Measurements from ENCODE around the gene ERBB2.

ERBB2 gene

DNA sequence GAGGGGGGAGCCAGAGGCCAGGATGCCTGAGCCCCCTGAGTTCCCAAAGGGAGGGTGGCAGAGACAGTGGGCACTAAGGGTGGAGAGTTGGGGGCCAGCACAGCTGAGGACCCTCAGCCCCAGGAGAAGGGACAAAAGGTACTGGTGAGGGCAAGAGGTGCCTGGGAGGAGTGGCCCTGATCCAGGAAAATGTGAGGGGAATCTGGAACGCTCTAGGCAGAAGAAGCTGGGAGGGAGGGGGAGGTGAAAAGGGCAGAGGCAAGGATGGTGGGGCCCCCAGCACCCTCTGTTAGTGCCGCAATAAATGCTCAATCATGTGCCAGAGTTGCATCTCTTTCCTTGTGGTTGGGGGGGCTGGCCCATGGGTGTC is 33.6 kb upstream of the ERBB2 start:
- DNase-seq = no peak

DNA sequence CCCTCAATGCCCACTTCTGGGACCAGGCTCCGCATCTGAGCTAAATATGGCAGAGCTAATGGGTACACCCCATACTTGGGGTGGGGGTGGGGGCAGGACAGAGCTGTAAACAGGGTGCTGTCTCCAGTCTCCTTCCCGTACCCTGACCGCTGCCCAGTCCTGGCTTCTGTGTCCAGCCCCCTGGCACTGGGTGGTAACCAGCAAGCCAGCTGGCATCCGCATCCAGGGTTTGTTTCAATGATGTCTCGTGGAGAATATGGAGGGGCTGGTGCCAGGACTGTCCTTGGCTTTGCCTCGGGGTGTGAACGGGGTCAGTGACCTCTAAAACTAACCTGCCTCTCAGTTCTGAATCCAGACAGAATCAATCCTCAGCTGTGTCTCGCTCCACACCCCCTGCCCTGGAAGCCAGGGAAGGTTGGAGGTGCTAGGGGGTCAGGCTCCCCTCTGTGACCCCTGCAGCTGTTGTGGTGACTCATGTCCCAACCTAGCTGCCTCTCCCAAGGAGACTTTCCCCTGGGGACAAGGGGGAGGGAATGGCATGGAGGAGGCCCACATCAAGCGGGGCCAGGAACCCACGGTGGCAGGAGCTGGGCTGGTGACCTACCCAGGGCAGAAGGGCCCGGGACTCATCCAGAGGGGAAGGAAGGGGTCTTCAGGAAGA is 33.1 kb upstream of the ERBB2 start:
- DNase-seq = no peak

DNA sequence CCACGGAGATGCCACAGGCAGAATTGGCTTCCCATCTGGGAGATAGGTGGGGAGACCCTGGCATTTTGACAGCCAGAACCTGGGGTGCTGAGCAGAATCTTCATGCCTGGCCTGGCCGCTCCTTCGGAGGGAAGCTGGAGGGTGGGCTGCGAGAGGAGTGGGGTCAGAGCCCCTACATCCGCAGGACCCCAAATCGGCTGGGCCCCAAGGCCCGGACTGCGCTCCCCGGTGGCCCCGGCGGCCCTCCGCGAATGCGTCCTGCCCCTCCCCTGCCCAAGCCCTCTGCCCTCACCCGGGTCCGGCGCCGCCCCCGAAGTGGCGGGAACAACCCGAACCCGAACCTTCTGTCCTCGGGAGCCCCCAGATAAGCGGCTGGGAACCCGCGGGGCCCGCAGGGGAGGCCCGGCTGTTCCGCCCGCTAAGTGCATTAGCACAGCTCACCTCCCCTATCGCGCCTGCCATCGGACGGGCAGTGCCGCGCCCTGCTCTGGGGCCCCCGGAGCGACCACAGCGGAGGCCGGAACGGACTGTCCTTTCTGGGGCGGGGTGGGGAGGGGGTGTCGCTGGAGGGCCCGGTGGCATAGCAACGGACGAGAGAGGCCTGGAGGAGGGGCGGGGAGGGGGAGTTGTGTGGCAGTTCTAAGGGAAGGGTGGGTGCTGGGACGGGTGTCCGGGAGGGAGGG is 32.5 kb upstream of the ERBB2 start:
- no peak for DNase-seq

DNA sequence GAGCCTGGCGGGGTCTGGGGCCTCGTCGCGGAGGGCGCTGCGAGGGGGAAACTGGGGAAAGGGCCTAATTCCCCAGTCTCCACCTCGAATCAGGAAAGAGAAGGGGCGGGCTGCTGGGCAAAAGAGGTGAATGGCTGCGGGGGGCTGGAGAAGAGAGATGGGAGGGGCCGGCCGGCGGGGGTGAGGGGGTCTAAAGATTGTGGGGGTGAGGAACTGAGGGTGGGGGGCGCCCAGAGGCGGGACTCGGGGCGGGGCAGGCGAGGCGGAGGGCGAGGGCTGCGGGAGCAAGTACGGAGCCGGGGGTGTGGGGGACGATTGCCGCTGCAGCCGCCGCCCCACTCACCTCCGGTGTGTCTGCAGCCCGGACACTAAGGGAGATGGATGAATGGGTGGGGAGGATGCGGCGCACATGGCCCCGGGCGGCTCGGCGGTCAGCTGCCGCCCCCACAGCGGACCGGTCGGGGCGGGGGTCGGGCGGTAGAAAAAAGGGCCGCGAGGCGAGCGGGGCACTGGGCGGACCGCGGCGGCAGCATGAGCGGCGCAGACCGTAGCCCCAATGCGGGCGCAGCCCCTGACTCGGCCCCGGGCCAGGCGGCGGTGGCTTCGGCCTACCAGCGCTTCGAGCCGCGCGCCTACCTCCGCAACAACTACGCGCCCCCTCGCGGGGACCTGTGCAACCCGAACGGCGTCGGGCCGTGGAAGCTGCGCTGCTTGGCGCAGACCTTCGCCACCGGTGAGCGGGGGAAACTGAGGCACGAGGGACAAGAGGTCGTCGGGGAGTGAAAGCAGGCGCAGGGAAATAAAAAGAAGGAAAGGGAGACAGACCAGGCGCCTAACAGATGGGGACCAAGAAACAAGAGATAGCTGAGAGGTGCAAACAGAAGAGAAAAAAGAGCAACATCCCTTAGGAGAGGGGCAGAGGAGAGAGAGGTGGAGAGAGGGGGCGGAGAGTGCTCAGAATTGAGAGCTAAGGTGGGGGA is 31.6 kb upstream of the ERBB2 start, which contains the start of gene PNMT:
Gene PNMT, plus strand, starts transcription at position 509 of the 980 bp plus-strand sequence. Its CDS starts 23 bp downstream, at position 532.
- peak; percentile 66 for DNase-seq

DNA sequence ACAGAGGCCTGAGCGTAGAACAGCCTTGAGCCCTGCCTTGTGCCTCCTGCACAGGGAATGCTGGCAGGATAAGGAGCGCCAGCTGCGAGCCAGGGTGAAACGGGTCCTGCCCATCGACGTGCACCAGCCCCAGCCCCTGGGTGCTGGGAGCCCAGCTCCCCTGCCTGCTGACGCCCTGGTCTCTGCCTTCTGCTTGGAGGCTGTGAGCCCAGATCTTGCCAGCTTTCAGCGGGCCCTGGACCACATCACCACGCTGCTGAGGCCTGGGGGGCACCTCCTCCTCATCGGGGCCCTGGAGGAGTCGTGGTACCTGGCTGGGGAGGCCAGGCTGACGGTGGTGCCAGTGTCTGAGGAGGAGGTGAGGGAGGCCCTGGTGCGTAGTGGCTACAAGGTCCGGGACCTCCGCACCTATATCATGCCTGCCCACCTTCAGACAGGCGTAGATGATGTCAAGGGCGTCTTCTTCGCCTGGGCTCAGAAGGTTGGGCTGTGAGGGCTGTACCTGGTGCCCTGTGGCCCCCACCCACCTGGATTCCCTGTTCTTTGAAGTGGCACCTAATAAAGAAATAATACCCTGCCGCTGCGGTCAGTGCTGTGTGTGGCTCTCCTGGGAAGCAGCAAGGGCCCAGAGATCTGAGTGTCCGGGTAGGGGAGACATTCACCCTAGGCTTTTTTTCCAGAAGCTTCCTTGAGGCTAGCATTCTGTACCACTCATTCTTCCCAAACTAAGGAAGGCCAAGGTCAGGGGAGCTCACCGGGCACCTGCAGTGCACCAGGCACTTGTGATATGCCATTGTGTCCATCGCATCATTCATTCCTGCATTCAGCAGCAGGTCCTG is 29.7 kb upstream of the ERBB2 start:
- DNase-seq = no peak

DNA sequence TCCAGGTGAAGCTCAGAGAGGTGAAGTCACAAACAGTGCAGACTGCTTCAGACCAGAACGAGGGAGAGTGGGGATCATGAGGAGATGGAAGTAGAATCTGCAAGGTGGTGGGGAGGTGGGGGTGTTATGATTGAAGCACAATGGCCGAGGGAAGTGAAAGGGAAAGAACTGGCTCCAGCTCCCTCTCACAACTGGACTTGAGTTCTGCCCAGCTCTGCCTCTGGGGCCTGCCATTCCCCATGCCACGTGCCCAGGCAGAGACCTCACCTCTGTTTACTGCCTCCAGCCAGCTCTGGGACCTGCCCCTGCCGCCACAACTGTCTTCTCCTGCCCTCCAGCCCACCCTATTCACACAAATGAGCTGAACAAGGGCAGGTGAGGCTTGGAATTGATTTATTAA is 29.1 kb upstream of the ERBB2 start:
- DNase-seq = no peak

DNA sequence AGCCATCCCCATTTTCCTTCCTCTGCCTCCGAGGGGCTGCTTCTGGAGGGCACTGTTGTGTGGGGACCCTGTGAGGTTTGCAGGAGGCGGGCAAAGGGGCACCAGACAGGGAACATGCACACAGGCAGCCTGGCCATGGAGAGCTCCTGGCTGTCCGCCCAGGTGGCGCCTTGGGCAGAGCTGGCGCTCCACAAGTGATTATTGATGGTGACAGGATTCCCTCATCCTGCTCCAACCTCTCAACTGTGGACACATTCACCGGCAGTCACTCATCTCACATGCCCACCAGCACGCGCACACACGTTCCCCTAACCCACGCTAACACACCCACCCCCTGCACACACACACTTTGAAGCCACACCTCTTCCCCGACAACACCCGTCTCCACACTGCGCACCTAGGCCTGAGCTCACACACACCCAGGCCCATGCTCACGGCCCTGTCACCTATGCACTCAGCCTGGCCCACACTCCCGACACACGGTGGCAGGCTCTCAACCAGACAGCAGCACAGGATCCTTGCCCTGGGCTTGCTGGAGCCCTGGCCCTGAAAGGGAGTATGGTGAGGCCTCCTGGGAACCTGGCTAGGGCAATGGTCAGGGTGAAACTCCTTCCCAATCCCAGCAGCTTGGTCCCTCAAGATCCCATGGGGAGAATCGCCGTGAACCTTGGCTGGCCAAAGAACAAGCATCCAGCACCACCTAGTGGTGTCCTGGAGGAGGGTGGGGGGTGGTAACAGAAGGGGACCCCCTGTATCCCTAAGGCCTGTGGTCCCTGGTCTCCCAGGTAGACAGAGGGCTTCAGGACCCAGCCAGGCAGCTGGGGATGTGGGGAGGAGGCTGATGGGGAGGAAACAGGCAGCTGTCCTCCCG is 28.0 kb upstream of the ERBB2 start:
- DNase-seq = peak; percentile 42

DNA sequence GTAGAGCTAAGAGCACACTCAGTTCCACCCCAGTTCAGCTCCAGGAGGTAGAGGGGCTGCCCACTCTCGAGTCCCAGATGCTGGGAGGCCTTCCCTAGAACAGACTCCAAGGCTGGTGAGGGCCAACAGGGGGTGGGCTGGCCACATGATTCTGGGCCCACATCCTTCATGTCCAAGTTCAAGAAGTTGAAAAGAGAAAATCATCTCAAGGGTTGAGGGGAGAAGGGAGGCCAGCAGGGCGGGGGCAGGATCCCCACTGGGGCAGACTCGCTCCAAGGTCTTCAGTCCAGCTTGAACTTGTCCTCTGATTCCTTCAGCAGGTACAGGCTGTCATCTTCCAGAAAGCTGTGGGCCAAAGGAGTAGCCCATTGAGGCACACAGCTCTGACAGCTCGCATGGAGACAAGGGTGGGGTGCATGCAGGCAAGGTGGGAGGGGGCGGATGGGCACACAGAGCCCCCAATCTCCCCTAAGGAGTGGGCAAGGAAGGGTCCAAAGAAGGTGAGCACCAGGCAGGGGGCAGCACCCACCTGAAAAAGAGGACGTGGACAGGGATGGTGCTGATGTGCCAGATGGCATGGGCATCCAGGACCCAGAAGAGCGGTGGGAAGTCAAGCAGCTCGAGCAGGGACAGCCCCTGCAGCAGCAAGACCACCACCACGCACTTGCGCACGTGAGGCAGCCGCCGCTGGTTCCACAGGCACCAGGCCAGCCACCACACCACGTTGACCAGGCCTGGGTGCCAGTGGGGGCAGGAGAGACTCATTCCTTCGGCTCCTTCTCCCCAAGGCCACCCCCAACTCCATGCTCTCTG is 27.1 kb upstream of the ERBB2 start:
- DNase-seq = no peak

DNA sequence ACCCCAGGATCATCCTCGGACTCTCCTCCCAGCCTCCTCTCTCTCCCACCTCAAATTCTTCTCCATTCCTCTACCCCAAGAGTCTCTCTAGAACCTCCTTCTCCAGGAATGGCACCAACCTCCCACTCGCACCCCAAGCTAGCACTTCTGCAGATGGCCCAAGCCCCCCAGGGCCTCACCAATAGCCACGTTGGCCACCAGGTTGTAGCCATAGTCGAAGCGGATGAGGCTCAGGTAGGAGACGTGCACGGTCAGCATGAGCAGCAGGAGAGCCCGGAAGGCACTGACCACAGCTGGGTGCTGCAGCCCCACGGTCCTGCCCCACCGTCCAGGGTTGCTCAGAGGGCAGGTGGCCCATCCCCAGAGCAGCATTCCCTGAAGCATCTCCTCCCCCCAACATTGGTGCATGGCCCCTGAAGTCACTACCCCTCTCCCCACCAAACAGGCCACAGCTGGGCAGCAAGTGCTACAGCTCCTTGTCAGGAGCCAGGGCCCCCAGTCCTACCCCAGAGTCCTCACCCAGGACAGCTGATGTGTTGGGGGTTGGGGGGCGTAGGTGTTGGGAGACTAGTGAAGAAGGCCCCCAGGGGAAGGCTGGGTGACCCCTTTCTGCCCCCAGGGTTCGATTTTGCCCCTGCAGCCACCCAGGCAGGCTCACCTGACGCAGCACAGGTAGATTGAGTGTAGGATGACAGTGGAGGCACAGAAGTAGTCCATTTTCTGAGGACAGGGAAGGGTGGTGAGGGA is 26.4 kb upstream of the ERBB2 start:
- no peak for DNase-seq

DNA sequence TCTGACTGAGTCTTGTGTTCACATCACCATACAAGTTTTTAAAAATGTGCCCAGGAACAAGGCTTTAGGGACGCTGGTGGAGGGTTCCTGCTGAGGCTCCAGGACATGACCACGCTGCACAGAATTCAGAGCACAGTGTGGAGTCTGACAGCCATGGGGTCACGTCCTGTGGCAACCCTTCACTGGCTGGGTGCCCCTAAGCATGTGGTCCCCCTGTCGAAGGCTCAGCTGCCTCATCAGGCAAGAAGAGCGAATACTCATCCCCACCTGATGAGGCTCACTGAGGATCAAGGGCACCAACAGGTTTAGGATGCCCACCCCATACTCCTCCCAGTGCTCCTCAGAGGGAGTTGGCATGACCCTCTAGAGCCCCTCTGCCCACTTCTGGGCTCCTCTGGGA is 25.7 kb upstream of the ERBB2 start:
- DNase-seq = no peak

DNA sequence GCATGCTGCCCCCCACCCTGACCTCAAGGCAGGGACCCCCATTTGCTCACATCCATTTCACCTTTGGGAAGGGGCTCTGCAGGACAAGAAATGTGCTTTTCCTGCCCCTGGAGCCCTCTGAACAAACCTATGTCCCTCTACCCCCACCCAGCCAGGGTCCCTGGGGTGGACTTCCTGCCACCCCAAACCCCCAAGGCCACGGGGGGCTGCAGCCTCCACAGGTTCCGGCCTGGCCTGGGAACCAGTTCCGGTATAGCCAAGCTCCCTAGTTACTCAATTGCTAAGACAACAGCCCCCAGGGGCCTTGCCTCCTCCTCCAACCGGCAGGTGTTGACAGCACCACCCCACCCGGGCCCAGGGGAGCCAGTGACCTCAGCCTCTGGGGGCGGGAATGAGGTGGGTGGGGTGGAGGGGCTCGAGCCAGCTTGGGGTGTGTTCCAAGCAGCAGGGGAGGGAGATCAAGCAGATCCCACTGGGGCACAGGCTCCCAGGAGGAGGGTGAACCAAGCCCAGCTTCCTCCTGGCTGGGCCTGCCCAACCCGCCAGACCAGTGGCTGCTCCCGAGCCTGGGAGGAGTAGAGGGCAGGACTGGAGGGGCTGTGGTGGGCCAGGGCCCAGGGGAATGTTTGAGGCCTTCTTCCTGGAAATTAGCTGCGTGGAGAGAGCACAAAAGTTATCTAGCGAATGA is 25.0 kb upstream of the ERBB2 start:
- DNase-seq = peak; percentile 86

DNA sequence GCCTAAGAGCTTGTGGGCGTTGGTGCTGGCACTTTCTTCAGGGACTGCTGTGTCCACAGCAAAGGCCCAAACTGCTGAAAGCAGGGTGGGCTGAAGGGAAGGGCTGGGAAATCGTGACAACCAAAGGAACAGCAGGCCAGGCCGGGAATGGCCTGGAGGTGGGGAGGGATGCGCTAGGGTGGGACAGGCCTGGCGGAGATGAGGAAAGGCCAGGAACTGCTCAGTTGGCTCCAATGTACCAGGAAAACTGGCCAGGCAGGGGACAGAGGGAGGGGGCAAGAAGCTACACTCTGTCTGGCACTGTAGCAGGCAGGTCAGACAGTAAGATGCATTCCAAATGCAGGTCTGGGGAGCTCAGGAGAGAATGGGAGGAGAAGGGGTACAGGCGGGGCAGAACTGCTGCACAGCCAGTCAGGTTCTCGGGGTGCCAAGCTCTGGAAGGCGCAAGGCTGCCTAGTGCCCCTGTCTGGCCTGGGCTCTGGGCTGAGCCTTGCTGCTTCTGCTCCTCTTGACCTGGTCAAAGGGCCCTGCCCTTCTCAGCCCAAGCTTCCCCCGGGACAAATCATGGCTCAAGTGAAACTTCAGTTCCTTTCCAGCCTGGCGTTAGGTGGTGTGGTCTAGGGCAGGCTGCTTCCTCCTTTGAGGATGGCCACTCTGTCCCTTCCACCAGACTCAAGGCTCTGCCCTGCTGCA is 24.3 kb upstream of the ERBB2 start:
- DNase-seq = no peak

DNA sequence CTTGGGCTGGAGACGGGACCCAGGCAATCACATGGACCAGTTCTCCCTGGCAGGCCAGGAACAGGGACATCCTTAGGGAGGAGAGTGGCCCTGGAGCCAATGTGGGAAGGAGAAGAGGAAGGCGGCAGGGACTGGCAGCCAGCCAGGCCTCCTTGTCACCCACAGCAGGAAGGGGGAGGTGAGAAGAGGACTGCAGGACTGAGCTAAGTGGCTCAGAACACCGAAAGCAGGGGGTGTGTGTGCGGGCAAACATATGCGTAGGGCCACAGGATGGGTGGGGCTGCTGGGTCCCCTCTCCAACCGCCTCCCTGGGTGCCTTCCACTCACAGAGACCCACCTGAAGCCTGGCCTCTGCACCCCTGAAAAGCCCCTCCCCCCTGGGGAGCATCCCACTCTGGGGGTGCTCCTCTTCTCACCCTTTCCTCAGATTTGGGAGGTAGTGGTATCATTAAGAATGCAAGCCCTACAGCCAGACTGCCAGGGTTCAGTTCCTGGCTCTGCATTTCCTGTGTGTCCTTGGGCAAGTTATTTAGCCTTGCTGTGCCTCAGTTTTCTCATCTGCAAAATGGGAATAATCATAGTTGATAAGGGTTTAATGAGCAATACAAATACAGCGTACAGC is 23.6 kb upstream of the ERBB2 start:
- peak; percentile 84 for DNase-seq

DNA sequence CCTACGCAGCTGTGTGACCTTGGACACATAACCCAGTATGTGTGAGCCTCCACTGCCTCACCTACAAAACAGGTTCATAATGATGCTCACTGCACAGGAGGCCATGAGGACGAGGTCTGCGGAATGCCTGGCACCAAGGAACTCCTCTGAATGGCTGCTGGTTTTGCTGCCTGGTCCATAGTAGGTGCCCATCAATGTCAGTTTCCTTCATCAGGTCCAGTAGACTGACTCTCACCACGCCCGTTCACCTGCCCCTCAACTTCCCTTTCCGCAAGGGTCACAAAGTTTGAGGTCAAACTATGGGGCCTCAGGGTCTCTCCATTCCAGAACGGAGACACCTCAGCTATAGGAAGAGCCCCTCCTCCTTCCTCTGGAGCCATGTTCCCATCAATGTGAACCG is 22.8 kb upstream of the ERBB2 start:
- DNase-seq = no peak

DNA sequence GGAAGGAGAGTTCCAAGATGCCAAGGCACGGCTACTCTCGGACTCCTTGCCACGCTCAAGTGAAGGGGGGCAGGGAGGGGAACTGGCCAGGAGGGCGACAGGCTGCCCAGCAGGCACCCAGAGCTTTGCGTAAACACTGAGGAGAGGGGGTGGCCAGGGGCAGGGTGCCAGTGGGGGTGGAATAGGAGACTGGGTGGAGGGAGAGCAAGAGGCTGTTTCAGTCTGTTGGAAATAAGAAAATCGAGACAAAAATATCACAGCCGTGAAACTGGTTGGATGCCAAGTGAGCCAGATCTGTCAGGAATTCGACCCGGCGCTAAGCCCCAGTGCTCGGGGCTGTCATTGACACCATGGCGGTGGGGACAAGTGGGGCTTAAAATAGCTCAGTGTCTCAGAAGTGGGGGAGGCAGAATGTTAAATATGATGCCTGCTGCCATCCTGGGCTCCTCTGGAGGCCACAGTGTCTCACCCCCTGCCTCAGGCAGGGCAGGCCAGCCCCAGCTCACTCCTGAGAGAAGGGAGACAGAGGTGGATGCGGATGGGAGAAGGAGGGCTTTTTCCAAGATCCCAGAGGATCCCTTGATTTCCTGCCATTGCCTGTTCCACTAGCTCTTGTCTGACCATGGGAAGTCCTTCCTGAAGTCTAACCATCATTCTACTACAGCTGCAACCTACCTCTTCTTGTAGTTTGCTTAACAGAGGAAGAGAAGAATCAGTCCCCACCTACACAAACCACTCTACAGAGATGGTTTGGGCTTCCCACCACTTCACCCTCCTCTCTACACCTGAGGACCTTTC is 22.1 kb upstream of the ERBB2 start:
- peak; percentile 50 for DNase-seq

DNA sequence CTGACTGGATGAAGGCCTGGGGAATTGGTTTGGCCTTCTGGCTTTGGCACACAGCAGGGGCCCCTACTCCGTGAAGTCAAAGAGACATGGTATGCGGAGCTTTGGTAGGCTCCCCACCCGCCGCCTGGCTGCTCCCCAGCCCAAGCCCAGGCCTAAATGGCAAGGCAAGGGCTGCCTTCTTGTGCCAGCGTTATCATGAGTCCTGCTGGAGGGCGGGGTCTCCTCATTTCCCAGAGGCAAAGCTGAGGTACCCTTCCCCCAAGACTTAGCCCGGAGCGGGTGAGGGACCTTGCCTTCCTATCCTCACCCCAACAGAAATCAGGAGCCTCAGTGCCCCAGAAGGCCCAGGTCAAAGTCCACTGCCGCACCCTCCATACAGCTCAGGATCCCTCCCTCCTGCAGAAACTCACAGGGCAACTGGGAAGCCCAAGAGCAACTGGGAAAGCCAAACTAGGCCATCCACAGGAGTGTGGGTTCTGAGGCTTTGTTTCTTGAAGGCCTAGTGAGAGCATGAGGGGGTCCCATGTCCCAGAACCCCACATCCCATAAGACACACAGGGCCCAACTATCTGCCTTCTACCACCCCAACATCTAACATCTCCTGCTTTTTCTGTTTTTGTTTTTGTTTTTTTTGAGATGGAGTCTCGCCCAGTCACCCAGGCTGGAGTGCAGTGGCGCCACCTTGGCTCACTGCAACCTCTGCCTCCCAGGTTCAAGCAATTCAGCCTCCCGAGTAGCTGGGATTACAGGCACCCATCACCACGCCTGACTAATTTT is 21.3 kb upstream of the ERBB2 start:
- DNase-seq = no peak

Data from COR-L47 (cell line).